ENCODE measurements around the gene DCAF5.

Gene DCAF5

DNA sequence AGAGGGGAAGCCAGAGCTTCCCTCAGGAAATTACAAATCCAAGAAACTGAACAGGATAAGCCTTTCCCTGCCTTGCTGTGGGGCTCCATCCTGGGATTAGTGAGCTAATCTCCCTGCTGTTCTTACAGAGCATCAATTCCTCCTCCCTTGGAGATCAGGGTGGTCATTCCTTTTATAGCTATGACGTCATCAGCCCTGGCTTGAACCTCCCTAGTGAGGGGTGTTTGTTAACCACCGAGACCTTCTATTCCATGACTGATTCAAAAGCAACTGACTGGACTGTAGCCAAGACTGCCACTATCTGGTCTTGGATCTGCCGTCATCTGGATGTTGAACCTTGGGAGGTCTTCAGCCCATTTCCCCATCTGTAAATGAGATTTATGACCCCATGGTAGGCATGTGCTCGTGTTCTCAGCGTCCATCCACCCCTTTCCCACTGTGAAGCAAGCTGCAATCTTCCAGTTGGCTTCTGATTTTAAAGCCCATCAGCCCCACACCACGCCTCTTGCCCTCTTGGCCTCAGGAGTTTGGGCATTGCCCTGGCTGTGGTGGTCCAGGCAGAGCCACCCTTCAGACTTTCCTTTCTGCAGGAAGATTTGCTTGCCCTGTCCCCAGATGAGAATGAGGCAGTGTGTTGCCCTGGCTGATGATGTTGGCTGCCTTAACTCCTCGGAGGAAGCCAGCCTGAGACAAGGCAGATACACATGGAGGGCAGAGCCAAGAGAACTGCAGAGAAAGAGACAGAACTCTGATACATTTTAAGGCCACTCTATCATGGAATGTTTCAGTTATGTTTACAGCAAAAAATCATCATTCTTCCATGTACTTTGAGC is 114.2 kb downstream of the DCAF5 start:
- Mint-ChIP-seq H3K36me3 (ENCODE audit: low read depth) (no peaks in the 10 kb centered on the region), H3K27ac (peak overlapping the region; percentile 9 to 70 (median 65)), H3K9me3 (no peaks in the 10 kb centered on the region), H3K27me3 (ENCODE audit: low read depth) (peaks cover 12% of the 10 kb centered on the region), H3K4me1 (peaks cover 50% of the 10 kb centered on the region), H3K4me3 (no peak overlapping the region)
- TF ChIP-seq, protein P1, sequence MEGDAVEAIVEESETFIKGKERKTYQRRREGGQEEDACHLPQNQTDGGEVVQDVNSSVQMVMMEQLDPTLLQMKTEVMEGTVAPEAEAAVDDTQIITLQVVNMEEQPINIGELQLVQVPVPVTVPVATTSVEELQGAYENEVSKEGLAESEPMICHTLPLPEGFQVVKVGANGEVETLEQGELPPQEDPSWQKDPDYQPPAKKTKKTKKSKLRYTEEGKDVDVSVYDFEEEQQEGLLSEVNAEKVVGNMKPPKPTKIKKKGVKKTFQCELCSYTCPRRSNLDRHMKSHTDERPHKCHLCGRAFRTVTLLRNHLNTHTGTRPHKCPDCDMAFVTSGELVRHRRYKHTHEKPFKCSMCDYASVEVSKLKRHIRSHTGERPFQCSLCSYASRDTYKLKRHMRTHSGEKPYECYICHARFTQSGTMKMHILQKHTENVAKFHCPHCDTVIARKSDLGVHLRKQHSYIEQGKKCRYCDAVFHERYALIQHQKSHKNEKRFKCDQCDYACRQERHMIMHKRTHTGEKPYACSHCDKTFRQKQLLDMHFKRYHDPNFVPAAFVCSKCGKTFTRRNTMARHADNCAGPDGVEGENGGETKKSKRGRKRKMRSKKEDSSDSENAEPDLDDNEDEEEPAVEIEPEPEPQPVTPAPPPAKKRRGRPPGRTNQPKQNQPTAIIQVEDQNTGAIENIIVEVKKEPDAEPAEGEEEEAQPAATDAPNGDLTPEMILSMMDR (IDR thresholded peaks at IDR 0.05; ENCODE audit: unreplicated experiment in 3 of 3) = no peak

DNA sequence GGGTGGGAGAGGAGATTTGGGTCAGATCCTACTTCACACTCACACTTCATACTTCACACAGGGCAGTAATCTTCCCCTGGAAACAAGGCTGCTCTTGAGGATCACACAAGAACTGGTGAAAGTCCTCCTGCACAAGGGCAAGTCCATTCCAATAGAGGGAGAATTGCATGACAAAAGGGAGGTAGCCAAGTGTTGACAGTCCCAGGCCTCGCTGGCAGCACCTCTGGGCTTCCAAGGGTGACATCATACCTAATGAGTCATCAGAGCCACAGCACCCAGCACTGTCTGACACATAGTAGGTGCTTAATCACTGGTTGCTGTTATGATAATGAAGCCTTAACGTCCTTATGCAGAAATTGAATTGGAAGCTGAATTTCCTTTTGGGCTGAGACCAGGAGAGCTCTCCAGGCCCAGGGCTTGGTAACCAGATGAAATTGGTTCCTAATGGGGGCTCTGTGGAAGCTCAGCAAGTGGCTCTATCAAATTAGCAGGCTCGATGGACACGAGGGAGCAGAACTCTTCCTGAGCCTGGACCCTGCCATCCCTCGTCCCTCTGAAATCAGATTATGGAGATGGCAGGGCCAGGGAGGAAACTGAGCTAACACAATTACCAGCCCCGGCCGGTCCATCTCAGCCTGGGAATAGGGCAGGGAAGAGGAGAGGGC is 115.0 kb downstream of the DCAF5 start:
- H3K27ac Mint-ChIP-seq = peak overlapping the region in 1 of 3 experiments; percentile 65
- peaks cover 42% of the 10 kb centered on the region for H3K4me1 Mint-ChIP-seq
- peaks cover 12% of the 10 kb centered on the region for H3K27me3 Mint-ChIP-seq (ENCODE audit: low read depth)
- H3K36me3 Mint-ChIP-seq (ENCODE audit: low read depth) = no peaks in the 10 kb centered on the region
- H3K4me3 Mint-ChIP-seq = no peak overlapping the region
- TF ChIP-seq, protein P1 (IDR thresholded peaks at IDR 0.05; ENCODE audit: unreplicated experiment in 3 of 3) = no peak
- no peaks in the 10 kb centered on the region for H3K9me3 Mint-ChIP-seq

DNA sequence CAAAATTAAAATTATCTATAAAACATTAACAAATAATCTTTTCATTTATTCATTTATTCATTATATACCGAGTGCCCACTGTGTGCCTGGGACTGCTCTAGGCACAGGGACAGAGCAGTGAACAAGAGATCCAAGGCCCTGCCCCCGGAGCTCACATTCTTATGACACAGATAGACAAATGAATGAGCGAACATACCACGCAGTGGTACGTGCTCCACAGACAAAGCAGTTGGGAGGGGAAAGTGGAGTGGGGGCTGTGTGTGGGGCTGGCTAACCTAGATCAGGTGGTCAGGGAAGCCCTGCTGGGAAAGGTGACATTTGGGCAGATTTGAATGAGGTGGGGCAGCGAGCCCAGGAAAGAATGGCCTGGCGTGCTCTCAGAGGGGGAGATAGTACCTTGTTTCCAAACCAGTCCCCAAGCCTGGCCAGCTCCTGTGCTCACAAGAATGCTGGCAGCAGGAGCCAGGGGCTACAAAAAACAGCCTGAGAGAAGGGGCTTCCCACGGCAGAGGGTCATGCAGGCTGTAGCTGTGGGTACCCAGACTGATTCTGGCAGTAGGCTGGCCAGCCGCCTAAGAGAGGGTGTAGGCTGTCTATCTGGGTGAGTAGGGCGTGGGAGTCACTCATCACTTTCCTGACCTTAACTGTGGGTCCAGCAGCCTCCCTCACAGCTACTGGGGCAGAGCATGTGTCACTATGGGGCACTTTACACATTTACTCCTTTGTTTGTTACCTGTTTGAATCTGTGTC is 116.0 kb downstream of the DCAF5 start:
- Mint-ChIP-seq H3K4me1 (peaks cover 32% of the 10 kb centered on the region), H3K36me3 (ENCODE audit: low read depth) (no peaks in the 10 kb centered on the region), H3K9me3 (no peaks in the 10 kb centered on the region), H3K27ac (no peak overlapping the region), H3K4me3 (no peak overlapping the region), H3K27me3 (ENCODE audit: low read depth) (peaks cover 12% of the 10 kb centered on the region)
- TF ChIP-seq, protein P1 (IDR thresholded peaks at IDR 0.05; ENCODE audit: unreplicated experiment in 3 of 3) = no peak

DNA sequence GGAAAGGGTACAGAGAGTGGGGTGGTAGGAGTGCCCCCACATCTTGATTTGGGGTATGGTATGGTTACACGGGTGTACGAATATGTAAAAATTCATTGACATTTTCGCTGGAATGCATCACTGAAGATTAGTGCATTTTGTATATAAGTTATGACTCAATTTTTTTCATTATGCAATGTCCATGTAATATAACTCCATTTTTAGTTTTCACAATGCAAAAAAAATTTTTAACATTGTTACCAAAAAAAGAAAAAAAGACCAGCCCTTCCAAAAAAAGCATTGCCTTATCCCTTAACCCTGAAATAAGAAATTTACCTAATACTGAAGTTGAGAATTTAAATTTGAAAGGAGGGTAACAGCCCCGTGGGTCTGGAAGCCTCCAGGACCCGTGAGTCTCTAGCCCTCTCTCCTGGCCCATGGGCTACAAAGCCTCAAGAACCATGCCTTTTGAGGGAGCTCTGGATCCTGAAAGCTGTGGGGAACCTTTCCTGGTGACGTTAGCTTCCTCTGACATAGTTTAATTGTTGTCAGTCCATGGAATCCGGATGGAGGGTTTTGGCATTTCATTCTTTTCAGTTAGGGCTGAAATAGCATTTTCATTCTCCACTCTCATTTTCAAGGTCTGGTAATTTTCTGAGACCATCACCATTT is 118.2 kb downstream of the DCAF5 start:
- H3K9me3 Mint-ChIP-seq = no peaks in the 10 kb centered on the region
- no peaks in the 10 kb centered on the region for H3K36me3 Mint-ChIP-seq (ENCODE audit: low read depth)
- H3K27me3 Mint-ChIP-seq (ENCODE audit: low read depth) = peaks cover 12% of the 10 kb centered on the region
- TF ChIP-seq, protein P1 (IDR thresholded peaks at IDR 0.05; ENCODE audit: unreplicated experiment in 3 of 3) = no peak
- peaks cover 26% of the 10 kb centered on the region for H3K4me1 Mint-ChIP-seq
- H3K27ac Mint-ChIP-seq = no peak overlapping the region
- H3K4me3 Mint-ChIP-seq = no peak overlapping the region

DNA sequence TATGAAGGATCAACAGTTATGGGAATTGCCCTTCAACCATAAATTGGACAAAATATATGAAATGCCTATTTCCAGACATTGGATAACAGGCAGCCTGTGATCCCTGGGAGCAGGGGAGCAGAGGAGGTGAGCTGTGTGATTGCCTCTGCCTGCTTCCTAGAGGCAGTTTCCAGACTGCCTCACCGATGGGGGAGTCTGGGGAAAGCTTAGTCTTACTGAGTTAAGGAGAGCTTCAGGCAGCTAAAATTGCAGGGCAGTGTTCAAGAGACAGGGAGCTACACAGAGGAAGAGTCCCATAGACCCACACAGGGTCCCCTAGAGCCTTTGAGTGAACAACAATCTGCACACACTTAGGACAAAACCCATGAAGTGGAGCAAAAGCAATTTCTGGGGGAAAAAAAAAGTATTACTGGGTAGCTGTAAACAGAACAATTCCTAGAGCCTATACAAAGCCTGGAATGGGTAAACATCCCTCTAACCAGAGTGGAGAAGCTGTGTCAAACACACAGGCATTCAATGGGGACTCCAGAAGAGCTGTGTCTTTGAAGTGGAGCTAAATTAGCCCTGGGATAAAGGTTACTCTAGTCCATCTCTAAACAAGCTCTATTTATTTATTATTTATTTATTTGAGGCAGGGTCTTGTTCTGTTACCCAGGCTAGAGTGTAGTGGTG is 125.5 kb downstream of the DCAF5 start:
- H3K4me1 Mint-ChIP-seq = no peaks in the 10 kb centered on the region
- H3K4me3 Mint-ChIP-seq = no peak overlapping the region
- H3K27me3 Mint-ChIP-seq (ENCODE audit: low read depth) = peaks cover 15% of the 10 kb centered on the region
- TF ChIP-seq, protein P1 (IDR thresholded peaks at IDR 0.05; ENCODE audit: unreplicated experiment in 3 of 3) = no peak
- H3K27ac Mint-ChIP-seq = no peak overlapping the region
- H3K9me3 Mint-ChIP-seq = no peaks in the 10 kb centered on the region
- H3K36me3 Mint-ChIP-seq (ENCODE audit: low read depth) = no peaks in the 10 kb centered on the region
